ENCODE results near the gene TMPRSS15. TPM values are rescaled to one million over a fixed set of nuclear protein-coding genes. Genes with fewer than 3 reads are reported as not detected.

TMPRSS15 gene
- total and polyA plus RNA-seq, 9 of the 15 experiments (the other 6 are each of a cell fraction or from before 2014, with no cell fraction given), result 0.03 to 0.11 (median 0.04) TPM; not detected in 4

DNA sequence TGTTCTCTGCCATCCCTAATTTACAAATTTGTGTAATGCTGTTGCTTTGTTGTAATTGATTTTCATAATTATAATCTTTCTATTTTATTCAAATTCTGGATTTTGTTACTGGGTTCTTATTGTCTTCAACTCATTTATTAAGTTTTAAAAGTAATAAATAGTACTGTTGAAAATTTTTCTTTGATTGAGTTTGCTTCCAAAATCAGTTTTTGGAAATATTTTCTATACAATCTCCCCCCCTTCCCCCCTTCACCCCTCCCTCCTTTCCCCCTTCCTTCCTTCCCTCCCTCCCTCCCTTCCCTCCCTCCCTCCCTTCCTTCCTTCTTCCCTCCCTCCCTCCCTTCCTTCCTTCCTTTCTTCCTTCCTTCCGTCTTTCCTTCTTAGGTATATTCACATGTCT, 6.0 kb upstream of the TMPRSS15 start:
- Histone ChIP-seq H3K36me3 (ENCODE audit: control insufficient read depth, insufficient read depth, low read length) (no peaks in the 10 kb centered on the region), H3K27ac (ENCODE audit: extremely low read depth, low read depth, low read length) (no peak overlapping the region), H2AFZ (ENCODE audit: low read depth, low read length) (no peak overlapping the region), H4K20me1 (replicated peaks; ENCODE audit: control insufficient read depth, insufficient read depth, low read length) (no peaks in the 10 kb centered on the region), H3K4me1 (replicated peaks in 1 of 2; ENCODE audit: control insufficient read depth in 2 of 2, insufficient read depth in 2 of 2, low read length in 2 of 2) (no peaks in the 10 kb centered on the region), H3K4me3 (no peak overlapping the region), H3K27me3 (ENCODE audit: control insufficient read depth in 2 of 2, insufficient read depth in 2 of 2, low read length in 2 of 2) (no peaks in the 10 kb centered on the region), H3K4me2 (ENCODE audit: insufficient read depth, low read length) (no peak overlapping the region), H3K9me3 (replicated peaks; ENCODE audit: control insufficient read depth, insufficient read depth, low read depth, low read length) (no peaks in the 10 kb centered on the region), H3K9me1 (ENCODE audit: control insufficient read depth, insufficient read depth, low read length) (no peaks in the 10 kb centered on the region), H3K9ac (ENCODE audit: insufficient read depth in 1 of 2, low read depth in 2 of 2, low read length in 2 of 2) (no peak overlapping the region), H3K79me2 (ENCODE audit: control insufficient read depth, insufficient read depth, low read length) (no peaks in the 10 kb centered on the region)
- ATAC-seq (no peak), FAIRE-seq (no peak), DNase-seq (ENCODE audit: extremely low read depth in 1 of 4, low spot score in 3 of 4) (no peak)
- no TSS peak for BruUV-seq (replicated peaks)
- intact Hi-C loops (cut with micrococcal nuclease) (no loop called here), in situ Hi-C loops (cut with MboI) (no loop called here)
- CTCF ChIA-PET (ENCODE audit: low intra/inter-chr PET ratio), result no interaction called here
- TF ChIP-seq ZNF140 (CRISPR knock-in tag; IDR thresholded peaks at IDR 0.05), result no peak
- TF ChIP-seq HNRNPK (IDR thresholded peaks at IDR 0.05; ENCODE audit: low read depth, low read length, poor library complexity, severe bottlenecking), result peak; percentile 83
- TF ChIP-seq, protein P1, sequence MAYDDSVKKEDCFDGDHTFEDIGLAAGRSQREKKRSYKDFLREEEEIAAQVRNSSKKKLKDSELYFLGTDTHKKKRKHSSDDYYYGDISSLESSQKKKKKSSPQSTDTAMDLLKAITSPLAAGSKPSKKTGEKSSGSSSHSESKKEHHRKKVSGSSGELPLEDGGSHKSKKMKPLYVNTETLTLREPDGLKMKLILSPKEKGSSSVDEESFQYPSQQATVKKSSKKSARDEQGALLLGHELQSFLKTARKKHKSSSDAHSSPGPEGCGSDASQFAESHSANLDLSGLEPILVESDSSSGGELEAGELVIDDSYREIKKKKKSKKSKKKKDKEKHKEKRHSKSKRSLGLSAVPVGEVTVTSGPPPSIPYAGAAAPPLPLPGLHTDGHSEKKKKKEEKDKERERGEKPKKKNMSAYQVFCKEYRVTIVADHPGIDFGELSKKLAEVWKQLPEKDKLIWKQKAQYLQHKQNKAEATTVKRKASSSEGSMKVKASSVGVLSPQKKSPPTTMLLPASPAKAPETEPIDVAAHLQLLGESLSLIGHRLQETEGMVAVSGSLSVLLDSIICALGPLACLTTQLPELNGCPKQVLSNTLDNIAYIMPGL (CRISPR knock-in tag; IDR thresholded peaks at IDR 0.05), result no peak
- no peak for TF ChIP-seq ZFX (CRISPR knock-in tag; IDR thresholded peaks at IDR 0.05)
- TF ChIP-seq, protein P2, sequence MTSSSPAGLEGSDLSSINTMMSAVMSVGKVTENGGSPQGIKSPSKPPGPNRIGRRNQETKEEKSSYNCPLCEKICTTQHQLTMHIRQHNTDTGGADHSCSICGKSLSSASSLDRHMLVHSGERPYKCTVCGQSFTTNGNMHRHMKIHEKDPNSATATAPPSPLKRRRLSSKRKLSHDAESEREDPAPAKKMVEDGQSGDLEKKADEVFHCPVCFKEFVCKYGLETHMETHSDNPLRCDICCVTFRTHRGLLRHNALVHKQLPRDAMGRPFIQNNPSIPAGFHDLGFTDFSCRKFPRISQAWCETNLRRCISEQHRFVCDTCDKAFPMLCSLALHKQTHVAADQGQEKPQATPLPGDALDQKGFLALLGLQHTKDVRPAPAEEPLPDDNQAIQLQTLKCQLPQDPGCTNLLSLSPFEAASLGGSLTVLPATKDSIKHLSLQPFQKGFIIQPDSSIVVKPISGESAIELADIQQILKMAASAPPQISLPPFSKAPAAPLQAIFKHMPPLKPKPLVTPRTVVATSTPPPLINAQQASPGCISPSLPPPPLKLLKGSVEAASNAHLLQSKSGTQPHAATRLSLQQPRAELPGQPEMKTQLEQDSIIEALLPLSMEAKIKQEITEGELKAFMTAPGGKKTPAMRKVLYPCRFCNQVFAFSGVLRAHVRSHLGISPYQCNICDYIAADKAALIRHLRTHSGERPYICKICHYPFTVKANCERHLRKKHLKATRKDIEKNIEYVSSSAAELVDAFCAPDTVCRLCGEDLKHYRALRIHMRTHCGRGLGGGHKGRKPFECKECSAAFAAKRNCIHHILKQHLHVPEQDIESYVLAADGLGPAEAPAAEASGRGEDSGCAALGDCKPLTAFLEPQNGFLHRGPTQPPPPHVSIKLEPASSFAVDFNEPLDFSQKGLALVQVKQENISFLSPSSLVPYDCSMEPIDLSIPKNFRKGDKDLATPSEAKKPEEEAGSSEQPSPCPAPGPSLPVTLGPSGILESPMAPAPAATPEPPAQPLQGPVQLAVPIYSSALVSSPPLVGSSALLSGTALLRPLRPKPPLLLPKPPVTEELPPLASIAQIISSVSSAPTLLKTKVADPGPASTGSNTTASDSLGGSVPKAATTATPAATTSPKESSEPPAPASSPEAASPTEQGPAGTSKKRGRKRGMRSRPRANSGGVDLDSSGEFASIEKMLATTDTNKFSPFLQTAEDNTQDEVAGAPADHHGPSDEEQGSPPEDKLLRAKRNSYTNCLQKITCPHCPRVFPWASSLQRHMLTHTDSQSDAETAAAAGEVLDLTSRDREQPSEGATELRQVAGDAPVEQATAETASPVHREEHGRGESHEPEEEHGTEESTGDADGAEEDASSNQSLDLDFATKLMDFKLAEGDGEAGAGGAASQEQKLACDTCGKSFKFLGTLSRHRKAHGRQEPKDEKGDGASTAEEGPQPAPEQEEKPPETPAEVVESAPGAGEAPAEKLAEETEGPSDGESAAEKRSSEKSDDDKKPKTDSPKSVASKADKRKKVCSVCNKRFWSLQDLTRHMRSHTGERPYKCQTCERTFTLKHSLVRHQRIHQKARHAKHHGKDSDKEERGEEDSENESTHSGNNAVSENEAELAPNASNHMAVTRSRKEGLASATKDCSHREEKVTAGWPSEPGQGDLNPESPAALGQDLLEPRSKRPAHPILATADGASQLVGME (CRISPR knock-in tag; IDR thresholded peaks at IDR 0.05), result no peak
- peak; percentile 56 for TF ChIP-seq PCBP1 (IDR thresholded peaks at IDR 0.05; ENCODE audit: low read depth, low read length, poor library complexity, severe bottlenecking)
- WGBS (ENCODE audit: insufficient coverage, low coverage, missing lambda C conversion rate), result no CpG with 5 or more reads among the region's 1 CpG
- POLR2A ChIA-PET, result no interaction called here

Measured in K562 (cell line).